Liver (tissue), 9 donors: ENCODE data around the gene PODNL1. TPM values are rescaled to one million over a fixed set of nuclear protein-coding genes. Genes with fewer than 3 reads are reported as not detected.

ENCODE experiments used
- DNase-seq: peaks from one replicate; pipeline ENCODE4 v3.0.0-alpha.2; 2017; ENCODE audit warnings: low spot score
- H3K27ac ChIP-seq, 2 donors: one replicate each; pipeline ENCODE4 v1.7.0; 2013; ENCODE audit warnings: inconsistent platforms in 2 of 2, low read length in 2 of 2, control low read depth in 1 of 2, low read depth in 1 of 2, mild to moderate bottlenecking in 1 of 2
- H3K27me3 ChIP-seq, 4 donors: one replicate each; pipeline versions ENCODE4 v1.6.1 to v1.7.0; 2013; ENCODE audit warnings: low read length in 3 of 4, inconsistent platforms in 1 of 4, mild to moderate bottlenecking in 1 of 4, moderate library complexity in 1 of 4; ENCODE audit not compliant: control insufficient read depth in 4 of 4, insufficient read depth in 4 of 4
- H3K36me3 ChIP-seq, 4 donors: one replicate each; pipeline versions ENCODE4 v1.6.1 to v1.7.0; 2013; ENCODE audit warnings: low read length in 3 of 4, mild to moderate bottlenecking in 3 of 4, low read depth in 1 of 4, moderate library complexity in 1 of 4; ENCODE audit not compliant: control insufficient read depth in 4 of 4, insufficient read depth in 3 of 4
- H3K4me1 ChIP-seq, 4 donors: one replicate each; pipeline versions ENCODE4 v1.6.1 to v1.7.0; 2013; ENCODE audit warnings: low read length in 3 of 4, mild to moderate bottlenecking in 3 of 4, moderate library complexity in 1 of 4; ENCODE audit not compliant: control insufficient read depth in 4 of 4, insufficient read depth in 4 of 4
- H3K4me3 ChIP-seq, 3 donors: one replicate each; pipeline versions ENCODE4 v1.6.1 to v1.7.0; 2013; ENCODE audit warnings: low read length in 3 of 3, control low read depth in 1 of 3, low read depth in 1 of 3, mild to moderate bottlenecking in 1 of 3
- H3K9ac ChIP-seq, 2 donors: one replicate each; pipeline ENCODE4 v1.7.0; 2013; ENCODE audit warnings: low read length in 2 of 2, mild to moderate bottlenecking in 2 of 2, moderate library complexity in 2 of 2, control low read depth in 1 of 2, low read depth in 1 of 2
- H3K9me3 ChIP-seq, 4 donors: one replicate each; pipeline versions ENCODE4 v1.6.1 to v1.7.0; 2013; ENCODE audit warnings: low read length in 3 of 4; ENCODE audit not compliant: control insufficient read depth in 4 of 4
- EGR1 ChIP-seq, 2 donors: IDR thresholded peaks; 2 replicates each; pipeline ENCODE4 v1.6.1; 2016 to 2018; ENCODE audit warnings: antibody characterized with exemption in 2 of 2, low read depth in 2 of 2
- FOXA1 ChIP-seq: IDR thresholded peaks from 2 replicates; pipeline ENCODE4 v1.6.1; 2016; ENCODE audit warnings: antibody characterized with exemption
- FOXA2 ChIP-seq: IDR thresholded peaks from 2 replicates; pipeline ENCODE4 v1.6.1; 2016; ENCODE audit warnings: antibody characterized with exemption
- HNF4A ChIP-seq, 2 donors: conservative IDR thresholded peaks; 2 replicates each; pipeline ENCODE4 v1.6.1; 2016; ENCODE audit warnings: antibody characterized with exemption in 2 of 2, mild to moderate bottlenecking in 2 of 2
- JUND ChIP-seq, 2 donors: IDR thresholded peaks; 2 replicates each; pipeline ENCODE4 v1.6.1; 2016; ENCODE audit warnings: antibody characterized with exemption in 2 of 2
- MAX ChIP-seq: IDR thresholded peaks from 2 replicates; pipeline ENCODE4 v1.6.1; 2016; ENCODE audit warnings: antibody characterized with exemption
- RAD21 ChIP-seq, 2 donors: IDR thresholded peaks; 2 replicates each; pipeline ENCODE4 v1.6.1; 2016; ENCODE audit warnings: antibody characterized with exemption in 2 of 2, mild to moderate bottlenecking in 2 of 2
- RXRA ChIP-seq, 2 donors: IDR thresholded peaks; 2 replicates each; pipeline ENCODE4 v1.6.1; 2017 to 2018; ENCODE audit warnings: antibody characterized with exemption in 2 of 2, mild to moderate bottlenecking in 1 of 2
- SP1 ChIP-seq: IDR thresholded peaks from 2 replicates; pipeline ENCODE4 v1.6.1; 2018; ENCODE audit warnings: antibody characterized with exemption, mild to moderate bottlenecking
- TAF1 ChIP-seq: conservative IDR thresholded peaks from 2 replicates; pipeline ENCODE4 v1.6.1; 2016; ENCODE audit warnings: antibody characterized with exemption, mild to moderate bottlenecking
- YY1 ChIP-seq: IDR thresholded peaks from 2 replicates; pipeline ENCODE4 v1.6.1; 2016; ENCODE audit warnings: antibody characterized with exemption, mild to moderate bottlenecking
- ZBTB33 ChIP-seq: IDR thresholded peaks from 2 replicates; pipeline ENCODE4 v1.6.1; 2016; ENCODE audit warnings: antibody characterized with exemption
- WGBS: extraction: QIAGEN DNeasy Blood & Tissue Kit; methylation state at CpG from one replicate; pipeline ENCODE4 v1.1.7; 2013; 5-methylcytosine and 5-hydroxymethylcytosine counted together
- polyA plus RNA-seq, 2 donors: library from polyadenylated mRNA; stranded (reverse) in 1 of 2; unstranded in 1 of 2; fragments of 200-250 nt in 1 of 2; fragments of >200 nt in 1 of 2; fragmentation: Nextera tagmentation in 1 of 2; extraction: Ambion mirVana in 1 of 2; gene quantifications; one replicate each; pipeline versions ENCODE4 v1.2.1 to v1.2.3, GENCODE V29; 2013 to 2015
- total RNA-seq, 2 donors: library from RNA; depleted of rRNA; stranded (reverse); fragments of >200 nt; gene quantifications; one replicate each; pipeline ENCODE4 v1.2.3, GENCODE V29; 2014
- TF ChIP-seq, protein P1 (sequence below): IDR thresholded peaks from 2 replicates; pipeline ENCODE4 v1.6.1; 2016; ENCODE audit warnings: antibody characterized with exemption, mild to moderate bottlenecking
- TF ChIP-seq, protein P2 (sequence below): IDR thresholded peaks from 2 replicates; pipeline ENCODE4 v1.6.1; 2016; ENCODE audit warnings: antibody characterized with exemption
- TF ChIP-seq, protein P3 (sequence below): fragments of 150-350 bp; IDR thresholded peaks from 2 replicates; pipeline ENCODE4 v1.5.1; 2017; ENCODE audit warnings: improper control_type of control experiment, low read depth, low read length; ENCODE audit not compliant: missing input control
- donor health status: healthy.
- donor health status: healthy.
- donor health status: healthy.
- donor health status: healthy.
- donor health status: healthy.

The PODNL1 gene
- total and polyA plus RNA-seq, 4 donors = 0.30 TPM; not detected in 3

DNA sequence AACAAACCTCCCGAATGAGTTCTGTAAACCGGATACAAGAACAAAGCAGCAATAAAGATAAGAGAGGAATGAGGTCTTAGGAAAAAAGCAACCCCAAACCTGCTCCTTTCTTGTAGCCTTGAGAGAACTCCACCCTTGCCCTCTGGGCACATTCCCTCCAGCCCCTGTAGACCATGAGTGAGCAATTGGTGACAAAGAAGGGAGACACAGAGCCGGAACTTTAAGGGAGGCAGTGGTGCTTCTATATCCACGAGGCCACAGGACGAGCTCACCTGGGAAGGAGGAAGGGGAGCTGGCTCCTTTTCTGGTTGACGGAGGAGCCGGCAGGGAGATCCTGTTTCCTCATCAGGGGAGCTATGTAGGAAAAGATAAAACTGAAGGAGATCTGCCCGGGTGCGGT is 45.3 kb downstream of the PODNL1 start (continued):
- TF ChIP-seq, protein P1, sequence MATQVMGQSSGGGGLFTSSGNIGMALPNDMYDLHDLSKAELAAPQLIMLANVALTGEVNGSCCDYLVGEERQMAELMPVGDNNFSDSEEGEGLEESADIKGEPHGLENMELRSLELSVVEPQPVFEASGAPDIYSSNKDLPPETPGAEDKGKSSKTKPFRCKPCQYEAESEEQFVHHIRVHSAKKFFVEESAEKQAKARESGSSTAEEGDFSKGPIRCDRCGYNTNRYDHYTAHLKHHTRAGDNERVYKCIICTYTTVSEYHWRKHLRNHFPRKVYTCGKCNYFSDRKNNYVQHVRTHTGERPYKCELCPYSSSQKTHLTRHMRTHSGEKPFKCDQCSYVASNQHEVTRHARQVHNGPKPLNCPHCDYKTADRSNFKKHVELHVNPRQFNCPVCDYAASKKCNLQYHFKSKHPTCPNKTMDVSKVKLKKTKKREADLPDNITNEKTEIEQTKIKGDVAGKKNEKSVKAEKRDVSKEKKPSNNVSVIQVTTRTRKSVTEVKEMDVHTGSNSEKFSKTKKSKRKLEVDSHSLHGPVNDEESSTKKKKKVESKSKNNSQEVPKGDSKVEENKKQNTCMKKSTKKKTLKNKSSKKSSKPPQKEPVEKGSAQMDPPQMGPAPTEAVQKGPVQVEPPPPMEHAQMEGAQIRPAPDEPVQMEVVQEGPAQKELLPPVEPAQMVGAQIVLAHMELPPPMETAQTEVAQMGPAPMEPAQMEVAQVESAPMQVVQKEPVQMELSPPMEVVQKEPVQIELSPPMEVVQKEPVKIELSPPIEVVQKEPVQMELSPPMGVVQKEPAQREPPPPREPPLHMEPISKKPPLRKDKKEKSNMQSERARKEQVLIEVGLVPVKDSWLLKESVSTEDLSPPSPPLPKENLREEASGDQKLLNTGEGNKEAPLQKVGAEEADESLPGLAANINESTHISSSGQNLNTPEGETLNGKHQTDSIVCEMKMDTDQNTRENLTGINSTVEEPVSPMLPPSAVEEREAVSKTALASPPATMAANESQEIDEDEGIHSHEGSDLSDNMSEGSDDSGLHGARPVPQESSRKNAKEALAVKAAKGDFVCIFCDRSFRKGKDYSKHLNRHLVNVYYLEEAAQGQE = no peak
- TF ChIP-seq YY1 (no peak), TAF1 (no peak)
- TF ChIP-seq, protein P2, sequence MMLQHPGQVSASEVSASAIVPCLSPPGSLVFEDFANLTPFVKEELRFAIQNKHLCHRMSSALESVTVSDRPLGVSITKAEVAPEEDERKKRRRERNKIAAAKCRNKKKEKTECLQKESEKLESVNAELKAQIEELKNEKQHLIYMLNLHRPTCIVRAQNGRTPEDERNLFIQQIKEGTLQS = no peak

- H3K27ac ChIP-seq = no peak overlapping the region
- H3K4me1 ChIP-seq = no peaks in the 10 kb centered on the region
- TF ChIP-seq, protein P3, sequence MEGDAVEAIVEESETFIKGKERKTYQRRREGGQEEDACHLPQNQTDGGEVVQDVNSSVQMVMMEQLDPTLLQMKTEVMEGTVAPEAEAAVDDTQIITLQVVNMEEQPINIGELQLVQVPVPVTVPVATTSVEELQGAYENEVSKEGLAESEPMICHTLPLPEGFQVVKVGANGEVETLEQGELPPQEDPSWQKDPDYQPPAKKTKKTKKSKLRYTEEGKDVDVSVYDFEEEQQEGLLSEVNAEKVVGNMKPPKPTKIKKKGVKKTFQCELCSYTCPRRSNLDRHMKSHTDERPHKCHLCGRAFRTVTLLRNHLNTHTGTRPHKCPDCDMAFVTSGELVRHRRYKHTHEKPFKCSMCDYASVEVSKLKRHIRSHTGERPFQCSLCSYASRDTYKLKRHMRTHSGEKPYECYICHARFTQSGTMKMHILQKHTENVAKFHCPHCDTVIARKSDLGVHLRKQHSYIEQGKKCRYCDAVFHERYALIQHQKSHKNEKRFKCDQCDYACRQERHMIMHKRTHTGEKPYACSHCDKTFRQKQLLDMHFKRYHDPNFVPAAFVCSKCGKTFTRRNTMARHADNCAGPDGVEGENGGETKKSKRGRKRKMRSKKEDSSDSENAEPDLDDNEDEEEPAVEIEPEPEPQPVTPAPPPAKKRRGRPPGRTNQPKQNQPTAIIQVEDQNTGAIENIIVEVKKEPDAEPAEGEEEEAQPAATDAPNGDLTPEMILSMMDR = no peak
- no peak for TF ChIP-seq FOXA2
- TF ChIP-seq MAX = no peak
- TF ChIP-seq RXRA (IDR thresholded peaks at IDR 0.05) = no peak
- TF ChIP-seq SP1 = no peak
- TF ChIP-seq RAD21 (IDR thresholded peaks at IDR 0.05) = no peak
- TF ChIP-seq JUND (IDR thresholded peaks at IDR 0.05) = no peak
- TF ChIP-seq HNF4A (conservative IDR thresholded peaks at IDR 0.05) = no peak
- no peak for TF ChIP-seq YY1
- TF ChIP-seq, protein P1 = no peak
- TF ChIP-seq, protein P2 = no peak
- no peak for TF ChIP-seq EGR1 (IDR thresholded peaks at IDR 0.05; ENCODE audit: low read depth in 2 of 2)
- TF ChIP-seq TAF1 = no peak
- no peak for TF ChIP-seq FOXA1
- no peak for TF ChIP-seq ZBTB33
- no peaks in the 10 kb centered on the region for H3K36me3 ChIP-seq
- no peak overlapping the region for H3K9ac ChIP-seq
- WGBS = 97% methylated on average over 13 of the region's 13 CpGs
- no peaks in the 10 kb centered on the region for H3K27me3 ChIP-seq
- H3K9me3 ChIP-seq = no peaks in the 10 kb centered on the region
- no peak overlapping the region for H3K4me3 ChIP-seq
- no peak for DNase-seq
These were observed 48.1 kb downstream of the PODNL1 start for GRCh38 chr19:13890136-13890535.
